Stimulated activated CD4-positive, alpha-beta T cell treated with anti-CD3 and anti-CD28 coated beads, TNF-alpha, amount 100 ng/mL, for 1 hour (primary cell): ENCODE results near the gene NR5A2.

ENCODE experiments used
- DNase-seq, 3 donors: peaks; one replicate each; pipeline ENCODE4 v3.0.0-alpha.2; 2020; ENCODE audit warnings: low read depth in 3 of 3, low spot score in 1 of 3

The NR5A2 gene

DNA sequence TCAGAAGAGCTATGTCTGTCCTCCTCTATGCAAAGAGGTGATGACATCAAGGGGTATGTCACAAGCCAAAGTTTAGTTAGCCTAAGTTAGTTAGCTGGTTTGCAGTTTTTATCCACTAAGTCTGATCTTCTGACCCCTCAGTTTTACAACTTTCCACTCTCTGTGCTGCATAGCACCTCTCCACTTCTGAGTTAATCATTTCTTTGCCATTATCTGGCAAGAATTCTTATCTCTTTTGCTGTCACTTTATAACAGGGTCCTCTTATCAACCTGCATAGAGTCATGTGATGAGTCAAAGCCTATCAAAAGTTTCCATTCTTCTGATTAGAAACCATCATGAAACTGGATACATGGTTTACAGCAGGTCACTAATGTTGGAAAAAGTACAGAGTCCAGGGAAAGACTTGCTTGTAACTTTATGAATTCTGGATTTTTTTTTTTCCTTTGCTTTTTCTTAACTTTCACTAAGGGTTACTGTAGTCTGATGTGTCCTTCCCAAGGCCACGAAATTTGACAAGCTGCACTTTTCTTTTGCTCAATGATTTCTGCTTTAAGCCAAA lies at the start of gene NR5A2:
Gene NR5A2, plus strand, starts transcription at position 447 of the 560 bp plus-strand sequence. CDS start 138 bp downstream, outside the sequence.
- DNase-seq, result no peak

DNA sequence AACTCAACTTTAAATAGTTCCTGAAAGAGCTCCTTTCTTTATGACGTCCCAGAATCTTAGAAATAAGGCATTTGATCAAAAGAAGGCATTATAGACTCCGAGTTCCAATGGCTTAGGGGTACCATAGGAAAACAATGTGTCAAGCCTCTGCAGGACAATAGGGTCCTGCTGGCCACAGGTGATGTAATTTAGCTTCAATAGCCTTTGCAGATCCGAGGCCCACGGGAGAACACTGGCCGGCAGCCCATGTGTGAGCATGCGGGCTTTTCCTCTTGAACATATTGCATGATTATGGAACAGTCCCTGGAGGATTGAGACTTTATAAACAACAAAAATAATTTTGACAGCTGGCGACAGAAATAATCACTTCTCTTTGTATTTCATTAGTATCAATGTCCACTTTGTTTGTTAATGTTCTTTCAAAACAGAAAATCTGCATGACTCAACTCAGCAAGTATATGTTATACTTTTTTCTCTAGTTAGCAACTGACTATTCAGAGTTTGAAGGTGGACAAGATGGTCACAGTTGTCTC lies 49.0 kb upstream of the NR5A2 start:
- no peak for DNase-seq

DNA sequence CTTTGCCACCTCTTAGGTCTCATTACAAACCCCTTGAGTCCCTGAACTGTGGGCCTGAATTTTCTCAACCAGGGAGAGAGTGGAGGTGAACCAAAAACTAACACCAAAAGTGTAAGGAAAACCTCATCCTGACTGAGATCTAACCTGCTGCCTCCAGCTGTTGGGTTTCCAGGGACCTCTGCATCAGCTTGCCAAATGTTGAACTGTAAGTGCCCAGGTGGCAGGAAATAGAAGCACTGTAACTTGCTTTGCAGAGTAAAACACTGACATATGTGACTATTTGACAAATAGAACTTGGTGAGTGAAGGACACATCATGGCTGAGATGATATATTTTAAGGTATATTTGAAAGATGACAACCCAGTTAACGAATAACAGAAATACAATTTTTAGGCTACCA lies 48.4 kb upstream of the NR5A2 start:
- no peak for DNase-seq

DNA sequence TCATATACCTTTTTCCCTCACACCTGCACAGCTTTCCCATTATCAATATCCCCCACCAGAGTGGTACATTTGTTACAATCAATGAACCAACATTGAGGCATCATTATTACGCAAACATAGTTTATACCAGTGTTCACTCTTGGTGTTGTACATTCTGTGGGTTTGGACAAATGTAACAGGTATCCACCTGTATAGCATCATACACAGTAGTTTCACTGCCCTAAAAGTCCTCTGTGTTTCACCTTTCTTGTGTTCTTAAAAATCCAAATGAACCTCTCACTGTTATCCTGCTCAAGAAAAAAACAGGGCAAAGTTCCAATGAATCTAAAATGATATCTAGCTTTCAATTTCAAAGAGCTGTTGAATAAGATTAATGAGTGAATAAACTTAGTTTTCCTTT lies 45.9 kb upstream of the NR5A2 start:
- DNase-seq, result no peak

DNA sequence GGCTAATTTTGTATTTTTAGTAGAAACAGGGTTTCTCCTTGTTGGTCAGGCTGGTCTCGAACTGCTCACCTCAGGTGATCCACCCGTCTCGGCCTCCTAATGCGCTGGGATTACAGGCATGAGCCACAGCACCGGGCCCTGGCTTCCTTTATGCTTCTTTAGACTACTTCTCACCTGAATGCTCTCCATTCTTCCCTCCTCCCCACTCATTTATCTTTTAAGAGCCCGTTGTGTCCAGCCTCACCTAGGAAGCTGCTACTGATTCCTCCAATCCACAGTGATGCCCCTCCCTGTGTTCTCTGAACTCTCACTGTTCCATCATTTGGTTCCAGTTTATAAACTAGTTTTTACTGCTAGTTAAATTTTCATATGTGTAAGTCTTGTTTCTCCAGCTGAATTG lies 44.9 kb upstream of the NR5A2 start:
- DNase-seq, result no peak

DNA sequence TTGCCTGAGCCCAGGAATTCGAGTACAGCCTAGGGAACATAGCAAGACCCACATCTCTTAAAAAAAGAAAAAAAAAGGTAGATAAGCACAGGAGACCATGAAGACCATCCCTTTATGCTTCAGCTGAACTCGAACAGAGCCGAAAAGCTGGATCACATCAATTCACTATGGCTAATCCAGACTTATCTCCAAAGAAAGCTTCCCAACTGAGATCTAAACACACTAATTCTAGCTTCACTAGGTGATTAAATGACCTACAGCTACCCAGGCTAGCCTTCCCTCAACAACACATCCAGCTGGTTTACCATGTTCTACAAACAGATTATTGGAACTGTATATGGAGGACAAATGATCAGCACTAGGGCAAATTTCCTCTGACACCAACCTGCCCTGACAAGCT lies 44.0 kb upstream of the NR5A2 start:
- no peak for DNase-seq

DNA sequence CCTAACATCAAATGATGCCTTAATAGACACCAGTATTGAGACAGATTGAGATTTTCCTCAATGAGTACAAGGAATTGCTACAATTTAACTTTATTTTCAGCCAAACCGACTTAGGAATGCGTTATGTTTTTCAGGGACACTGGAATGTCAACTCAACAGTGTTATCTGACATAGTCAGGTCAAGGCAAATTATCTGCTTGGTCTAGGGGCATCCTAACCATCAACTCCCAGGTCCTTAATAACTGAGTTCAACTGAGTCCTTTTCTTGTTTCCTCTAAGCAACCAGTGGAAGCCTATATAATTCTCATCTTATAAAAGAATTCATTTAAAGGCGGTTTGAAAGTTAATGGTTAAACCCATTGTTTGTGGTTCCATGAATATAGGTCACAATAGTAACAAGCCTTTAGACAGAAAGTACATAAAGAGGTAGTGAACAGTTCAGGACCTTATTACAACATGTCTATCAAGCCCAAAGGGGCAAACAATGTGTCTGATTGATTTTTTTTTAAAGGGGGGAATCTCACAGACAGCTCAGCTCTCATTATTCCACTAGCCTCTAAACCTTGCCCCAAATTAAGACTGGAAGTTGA lies 32.3 kb upstream of the NR5A2 start:
- DNase-seq, result no peak

DNA sequence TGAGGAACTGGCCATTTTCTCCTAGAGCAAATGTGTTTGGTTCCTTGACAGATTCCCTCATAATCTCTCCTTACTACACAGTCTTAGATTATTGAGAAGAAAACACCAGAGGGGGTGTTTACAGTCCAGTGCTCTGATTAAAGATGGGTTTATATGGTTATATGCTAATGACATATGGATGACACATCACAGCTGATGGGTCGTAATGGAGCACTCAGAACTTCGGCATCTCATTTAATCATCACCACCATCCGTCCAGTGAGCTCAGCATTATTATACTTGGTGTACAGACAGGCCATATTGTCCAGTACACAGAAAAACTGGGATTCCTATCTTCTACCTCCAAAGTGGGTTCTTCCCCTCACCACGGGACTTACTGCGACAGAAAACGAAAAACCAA lies 22.3 kb upstream of the NR5A2 start:
- no peak for DNase-seq

DNA sequence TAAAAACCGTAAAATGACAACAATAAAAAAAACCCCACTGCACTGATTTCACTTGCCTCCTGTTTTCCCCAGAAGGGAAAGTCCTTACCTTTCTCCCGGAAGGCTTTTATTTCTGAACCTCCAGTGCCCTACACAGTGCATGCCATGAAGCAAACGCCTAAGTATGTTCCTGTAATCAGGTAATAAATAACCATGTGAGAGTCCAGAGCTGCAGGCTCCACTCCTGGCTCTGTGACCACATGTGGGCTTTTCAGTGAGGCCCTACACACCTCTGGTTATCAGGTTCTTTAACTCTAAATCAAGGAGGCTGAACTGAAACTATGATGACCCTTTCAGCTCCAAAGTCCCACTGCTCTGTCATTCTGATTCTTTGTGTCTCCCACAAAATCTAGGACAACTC lies 20.8 kb upstream of the NR5A2 start:
- no peak for DNase-seq

DNA sequence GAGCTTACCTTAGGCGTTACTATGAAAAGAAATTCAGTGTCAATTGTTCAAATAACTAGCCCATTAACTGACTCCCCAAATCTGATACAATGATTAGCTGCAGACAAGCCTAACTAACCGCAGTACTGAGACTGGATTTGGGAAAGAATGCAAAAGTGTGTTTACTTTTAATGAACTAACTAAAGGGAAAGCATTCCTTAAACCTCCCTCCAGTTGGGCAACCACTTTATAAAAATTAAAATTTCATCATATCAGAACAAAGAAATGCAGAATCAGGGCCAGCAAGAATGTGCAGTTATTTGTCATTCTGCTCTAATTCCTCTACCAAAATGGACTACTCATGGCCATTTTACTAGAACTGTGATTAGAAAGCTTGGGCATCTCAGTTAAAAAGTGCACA lies 11.7 kb upstream of the NR5A2 start:
- no peak for DNase-seq

DNA sequence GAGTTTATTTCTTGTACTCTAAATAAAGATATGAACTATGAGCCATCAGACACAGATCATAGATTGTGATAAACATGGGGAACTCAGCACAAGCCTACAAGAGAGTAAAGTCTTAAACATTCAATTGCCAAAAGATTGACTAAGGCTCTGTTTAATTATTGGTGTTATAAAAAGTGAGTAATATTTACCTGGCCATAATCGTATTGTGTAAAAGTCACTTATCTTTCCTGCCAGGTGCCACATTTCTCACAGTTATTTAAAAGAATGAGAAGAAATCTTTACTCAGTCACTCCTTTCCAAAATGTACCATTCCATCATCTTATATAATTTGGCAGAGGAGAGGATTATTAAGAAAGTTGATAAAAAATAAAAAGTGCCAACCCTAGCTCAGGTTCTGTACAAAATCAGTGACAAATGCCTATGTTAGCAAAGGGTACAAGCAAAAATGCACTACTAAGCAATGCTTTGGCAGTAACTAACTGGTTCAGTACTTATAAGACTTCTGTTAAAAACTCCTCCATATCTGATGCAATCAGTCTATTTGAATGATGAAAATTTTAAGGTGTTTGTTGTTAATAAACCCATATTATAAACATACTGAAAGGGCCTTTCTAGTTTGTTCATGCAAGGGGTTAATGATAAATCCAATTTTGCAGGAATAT lies 5.8 kb upstream of the NR5A2 start:
- no peak for DNase-seq

DNA sequence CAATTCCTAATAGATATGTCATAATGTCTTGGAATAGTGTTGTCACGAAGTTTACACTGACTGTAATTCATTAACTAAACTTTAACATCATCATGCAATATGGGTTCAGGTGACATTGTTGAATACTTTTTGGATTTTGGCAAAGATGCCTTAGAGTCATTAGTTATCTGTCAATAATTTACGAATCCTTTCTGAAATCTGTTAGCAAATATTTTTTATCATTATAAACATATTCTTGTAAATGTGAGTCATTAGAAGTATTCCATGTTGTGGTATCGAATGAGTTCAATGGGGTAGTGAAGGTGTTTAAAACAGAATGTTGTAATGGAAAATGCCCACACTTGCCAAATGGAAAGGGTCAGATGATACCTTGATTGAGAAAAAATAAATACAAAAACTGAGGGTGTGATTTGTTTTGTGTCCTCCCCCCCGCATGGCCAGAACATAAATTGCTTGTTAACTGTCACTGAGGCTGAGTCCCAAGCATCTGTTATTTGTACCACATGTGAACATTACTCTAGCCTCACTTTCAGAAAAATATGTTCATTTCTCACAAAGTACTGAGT lies 5.2 kb upstream of the NR5A2 start:
- no peak for DNase-seq

DNA sequence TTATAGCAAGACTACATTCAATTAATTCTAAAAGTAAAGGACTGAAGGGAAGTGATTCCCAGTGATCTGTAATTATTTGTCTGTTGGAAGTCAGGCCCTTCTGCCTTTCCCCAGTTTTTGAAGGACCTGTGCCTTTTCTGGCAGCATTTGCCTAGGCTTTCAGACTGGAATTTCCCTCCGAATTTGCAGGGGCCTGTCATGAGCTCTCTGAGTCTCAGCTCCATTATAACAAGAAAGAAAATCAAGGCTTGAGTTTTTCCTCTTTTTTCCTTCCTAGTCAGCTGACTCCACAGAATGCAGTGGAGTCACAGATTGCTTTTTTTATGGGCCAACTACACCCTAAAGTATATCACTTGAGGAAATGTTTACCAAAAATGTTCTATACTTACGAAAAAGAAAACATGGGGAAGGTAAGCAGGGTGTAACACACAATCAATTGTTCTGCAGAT lies 1.1 kb downstream of the NR5A2 start:
- DNase-seq, result no peak

DNA sequence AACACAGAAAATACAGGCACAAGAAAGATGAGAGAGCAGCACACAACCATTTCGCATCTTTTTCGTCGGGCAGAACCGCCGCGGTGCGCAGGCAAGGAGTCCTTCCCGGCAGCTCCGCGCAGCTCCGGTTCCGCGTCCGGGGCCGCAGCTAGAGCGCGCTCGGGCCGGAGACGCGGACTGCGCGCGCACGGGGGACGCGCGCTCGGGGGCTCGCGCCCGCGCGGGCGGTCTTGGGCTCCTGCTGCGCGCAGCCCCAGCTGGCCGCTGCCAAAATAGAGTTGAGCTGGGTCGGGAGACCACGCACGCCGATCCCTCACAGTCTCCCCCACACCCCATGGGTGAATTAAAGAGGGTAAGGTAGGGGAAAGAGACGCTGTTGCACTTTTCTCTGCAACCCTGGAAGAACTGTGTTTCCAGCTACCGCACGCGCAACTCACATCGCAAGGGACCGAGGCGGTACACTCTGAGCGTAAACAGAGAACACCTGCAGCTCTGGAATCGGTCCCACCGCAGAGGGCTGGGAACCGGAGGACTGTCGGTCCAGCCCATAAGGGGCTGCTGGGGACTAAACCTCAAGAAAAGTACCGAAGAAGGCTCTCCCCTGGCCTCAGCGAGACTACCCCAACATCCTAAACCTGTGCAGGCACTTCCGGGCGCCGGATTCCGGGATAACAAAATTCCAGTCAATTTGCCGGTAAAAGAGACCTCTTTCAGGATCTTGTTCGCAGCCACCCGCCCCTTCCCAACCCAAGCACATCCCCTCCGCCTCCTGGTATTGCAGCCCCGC lies 1.7 kb downstream of the NR5A2 start:
- no peak for DNase-seq

DNA sequence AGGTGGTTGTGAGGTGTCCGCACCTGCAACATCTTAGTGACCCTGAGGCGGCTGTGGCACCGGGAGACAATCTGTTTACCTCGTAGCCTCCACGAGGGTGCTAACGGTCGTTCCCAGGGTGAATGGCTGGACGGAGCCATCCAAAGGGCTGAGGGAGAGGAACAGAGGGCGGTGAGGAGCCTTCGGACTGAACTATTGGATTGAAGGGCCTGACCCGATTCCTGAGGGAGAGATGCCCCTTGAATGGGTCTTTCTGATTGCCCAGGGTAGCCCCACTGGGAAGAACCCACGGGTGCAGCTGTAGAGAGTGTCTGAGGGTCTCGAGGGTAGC lies 2.3 kb downstream of the NR5A2 start:
- DNase-seq, result no peak

DNA sequence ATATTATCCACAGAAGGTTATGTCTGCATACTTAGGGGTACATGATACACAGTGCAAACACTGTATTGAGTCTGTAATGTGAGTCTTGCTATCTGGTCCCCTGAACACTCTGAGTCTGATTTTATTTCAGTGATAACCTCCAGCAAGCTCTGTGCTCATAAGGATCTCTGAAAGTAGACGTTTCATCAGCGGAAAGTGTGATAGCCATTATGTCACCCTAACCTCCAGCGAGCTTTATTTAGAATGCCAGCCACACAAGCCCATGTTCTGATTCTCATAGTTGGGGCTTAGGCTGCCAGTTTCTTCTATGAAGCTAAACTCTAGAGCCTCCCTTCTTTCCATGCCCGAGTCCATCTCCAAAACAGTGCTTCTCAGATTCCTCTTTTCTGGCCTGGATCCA lies 3.3 kb downstream of the NR5A2 start:
- DNase-seq, result no peak

DNA sequence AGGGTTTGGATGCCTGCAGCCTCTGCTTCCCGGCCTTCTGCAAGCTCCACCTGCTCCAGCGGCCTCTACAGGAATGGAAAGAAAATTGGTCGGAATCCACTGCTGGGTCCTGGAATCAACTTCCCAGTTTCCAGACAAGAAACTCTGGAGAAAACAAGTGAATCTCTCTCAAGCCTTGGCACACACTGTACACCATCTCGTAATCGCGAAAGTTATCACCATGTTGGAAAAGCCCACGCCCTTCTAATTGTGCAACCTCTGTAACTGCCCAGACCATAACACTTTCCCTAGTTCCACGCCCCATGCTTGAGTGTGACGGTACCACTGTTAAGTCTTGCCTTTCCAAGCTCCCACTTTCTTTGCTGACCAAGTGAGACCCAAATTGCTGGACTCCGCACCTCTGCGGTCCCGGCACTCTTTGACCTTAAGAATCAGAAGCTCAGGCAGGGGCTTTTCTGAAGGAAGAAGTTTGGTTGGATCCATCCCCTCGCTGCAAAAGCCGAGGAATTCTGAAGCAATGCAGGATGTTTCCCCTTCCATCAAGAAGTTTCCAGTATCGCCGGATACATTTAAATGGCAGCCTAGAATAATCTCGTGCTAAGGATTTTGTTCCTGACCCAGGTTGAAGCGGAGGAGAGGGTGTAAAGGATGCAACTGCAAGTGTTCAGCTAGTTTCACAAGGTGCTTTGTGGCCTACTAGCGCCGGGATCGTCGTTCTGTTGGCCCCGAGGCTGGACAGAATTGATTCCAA lies 6.2 kb downstream of the NR5A2 start:
- no peak for DNase-seq

DNA sequence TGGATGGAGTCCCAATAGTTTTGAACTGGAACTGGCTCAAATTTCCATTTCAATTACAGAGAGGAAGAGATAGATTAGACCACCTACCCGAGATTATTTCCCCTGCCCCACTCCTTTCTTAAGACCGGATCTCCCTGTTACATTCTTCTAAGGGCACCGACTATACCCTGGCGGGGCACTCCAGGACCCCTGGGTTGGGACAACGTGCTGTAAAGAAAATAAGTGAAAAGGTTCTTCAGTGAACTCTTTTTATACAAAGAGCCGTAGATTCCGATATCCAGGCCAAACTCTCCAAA lies 6.7 kb downstream of the NR5A2 start:
- DNase-seq, result no peak

DNA sequence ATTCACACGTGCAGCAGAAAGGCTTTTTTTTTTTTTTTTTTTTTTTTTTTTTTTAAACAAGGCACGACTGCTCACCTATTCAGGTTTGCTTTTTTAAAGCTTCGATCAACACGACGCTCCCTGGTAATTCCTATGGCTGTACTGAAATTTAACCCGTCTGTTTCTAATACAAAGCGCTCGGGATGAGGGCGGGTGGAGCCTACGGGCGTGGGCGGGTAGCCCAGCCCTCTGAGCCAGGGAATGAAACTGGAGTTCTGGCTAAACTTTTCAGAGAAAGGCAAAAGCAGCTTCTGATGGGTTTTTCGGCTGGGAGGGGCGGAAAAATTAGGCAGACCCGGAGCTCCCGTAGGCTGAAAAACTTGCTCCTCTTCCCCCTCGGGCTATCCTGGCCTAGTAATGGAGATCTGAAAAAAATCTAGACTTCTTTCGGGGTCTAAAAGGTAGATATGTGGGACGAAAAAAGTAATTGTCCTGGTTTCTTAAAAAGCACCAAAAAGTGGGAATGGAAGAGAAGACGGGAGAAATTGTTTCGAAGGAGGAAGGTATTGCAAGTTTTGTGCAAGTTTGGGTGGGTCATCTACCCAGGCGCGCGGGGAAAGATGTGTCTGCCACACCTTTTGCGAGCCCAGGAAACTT lies 7.4 kb downstream of the NR5A2 start:
- no peak for DNase-seq

DNA sequence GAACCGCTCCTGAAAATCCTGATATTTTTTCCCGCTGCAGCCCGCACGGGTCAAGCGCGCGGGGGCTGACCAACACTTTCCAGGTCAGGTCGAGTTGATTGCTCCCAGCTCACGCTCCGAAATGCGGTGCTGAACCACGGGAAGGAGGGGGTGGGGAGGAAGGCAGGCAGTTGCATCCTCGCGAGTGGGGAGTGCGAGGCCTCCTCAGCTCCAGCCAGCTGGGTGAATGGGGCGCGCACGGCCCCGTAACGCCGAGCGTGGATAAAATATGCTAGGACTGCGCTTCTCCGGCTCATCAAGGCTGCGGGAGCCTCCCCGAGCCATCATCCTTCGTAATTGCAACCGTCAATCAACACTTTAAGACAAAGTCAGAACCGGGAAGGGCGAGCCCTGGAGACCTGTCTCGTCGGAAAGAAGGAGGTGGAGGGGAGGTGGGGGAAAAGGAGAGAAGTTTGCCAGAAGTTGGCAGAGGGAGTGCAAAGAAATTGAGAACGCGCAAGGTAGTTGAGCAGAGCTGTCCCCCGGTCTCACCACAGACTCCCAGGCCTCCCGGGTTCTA lies 8.0 kb downstream of the NR5A2 start:
- DNase-seq, result no peak
